Astrocyte (in vitro differentiated cells and primary cell): ENCODE data around the gene CDH22. TPM values are rescaled to one million over a fixed set of nuclear protein-coding genes. Genes with fewer than 3 reads are reported as not detected.

Experiments used
- DNase-seq: peaks from one replicate; pipeline ENCODE4 v3.0.0-alpha.2; 2010; ENCODE audit warnings: low read depth
- FAIRE-seq: peaks from 2 replicates; lab custom pipeline; 2011; peaks lifted over from hg19 to GRCh38; lab: Jason Lieb, UNC
- H2AFZ ChIP-seq: 2 replicates; pipeline ENCODE4 v1.6.0; 2012; ENCODE audit warnings: low read depth, low read length, inconsistent platforms
- H3K27ac ChIP-seq: 2 replicates; pipeline ENCODE4 v1.5.1; 2011; ENCODE audit warnings: low read depth, low read length, inconsistent platforms
- H3K27me3 ChIP-seq: 2 replicates; pipeline ENCODE4 v1.6.0; 2011; ENCODE audit warnings: low read length, inconsistent platforms; ENCODE audit not compliant: insufficient read depth
- H3K36me3 ChIP-seq: 2 replicates; pipeline ENCODE4 v1.5.1; 2011; ENCODE audit warnings: low read length, inconsistent platforms; ENCODE audit not compliant: insufficient read depth
- H3K4me1 ChIP-seq: 2 replicates; pipeline ENCODE4 v1.5.1; 2011; ENCODE audit warnings: low read length, inconsistent platforms; ENCODE audit not compliant: insufficient read depth
- H3K4me2 ChIP-seq: 2 replicates; pipeline ENCODE4 v1.6.0; 2012; ENCODE audit warnings: low read length, inconsistent platforms
- H3K4me3 ChIP-seq: 2 replicates; pipeline ENCODE4 v1.5.1; 2011; ENCODE audit warnings: low read depth, mild to moderate bottlenecking, low read length, inconsistent platforms; ENCODE audit not compliant: insufficient read depth
- H3K79me2 ChIP-seq: 2 replicates; pipeline ENCODE4 v1.6.0; 2012; ENCODE audit warnings: mild to moderate bottlenecking, low read length, inconsistent platforms; ENCODE audit not compliant: insufficient read depth
- H3K9ac ChIP-seq: 2 replicates; pipeline ENCODE4 v1.6.0; 2012; ENCODE audit warnings: mild to moderate bottlenecking, low read length, inconsistent platforms
- H3K9me3 ChIP-seq: 2 replicates; pipeline ENCODE4 v1.5.1; 2012; ENCODE audit warnings: low read depth, mild to moderate bottlenecking, low read length, inconsistent platforms; ENCODE audit not compliant: insufficient read depth
- H4K20me1 ChIP-seq: 2 replicates; pipeline ENCODE4 v1.6.0; 2012; ENCODE audit warnings: low read length, inconsistent platforms; ENCODE audit not compliant: insufficient read depth
- H3K27ac Mint-ChIP-seq: one replicate; pipeline ENCODE4 v1.8.0; 2021; ENCODE audit warnings: mild to moderate bottlenecking, mixed read lengths; ENCODE audit not compliant: unreplicated experiment
- H3K27me3 Mint-ChIP-seq: one replicate; pipeline ENCODE4 v1.8.0; 2021; ENCODE audit warnings: low read depth, mixed read lengths; ENCODE audit not compliant: unreplicated experiment
- H3K36me3 Mint-ChIP-seq: one replicate; pipeline ENCODE4 v1.8.0; 2021; ENCODE audit warnings: low read depth, mixed read lengths; ENCODE audit not compliant: unreplicated experiment
- H3K4me1 Mint-ChIP-seq: one replicate; pipeline ENCODE4 v1.8.0; 2021; ENCODE audit warnings: low read depth, mixed read lengths; ENCODE audit not compliant: unreplicated experiment
- H3K4me3 Mint-ChIP-seq: one replicate; pipeline ENCODE4 v1.8.0; 2021; ENCODE audit warnings: mild to moderate bottlenecking, moderate library complexity, mixed read lengths; ENCODE audit not compliant: unreplicated experiment
- H3K9me3 Mint-ChIP-seq: one replicate; pipeline ENCODE4 v1.8.0; 2021; ENCODE audit warnings: mild to moderate bottlenecking, mixed read lengths; ENCODE audit not compliant: unreplicated experiment
- CTCF ChIP-seq: IDR thresholded peaks from 2 replicates; pipeline ENCODE4 v1.5.1; 2011; ENCODE audit warnings: low read depth, mild to moderate bottlenecking, inconsistent platforms, low read length, moderate library complexity; ENCODE audit not compliant: insufficient read depth
- EZH2 ChIP-seq: IDR thresholded peaks from 2 replicates; pipeline ENCODE4 v1.6.1; 2012; ENCODE audit warnings: mild to moderate bottlenecking, low read length, inconsistent platforms; ENCODE audit not compliant: insufficient read depth
- total RNA-seq: library from RNA; stranded (reverse); gene quantifications from 2 replicates; pipeline ENCODE4 v1.2.1, GENCODE V29; 2021

CDH22 gene
- total RNA-seq, 1 donor from 2014 or later = not detected

GRCh38 chr20:46282669-46283068, 25.6 kb downstream of the CDH22 start:
- Histone ChIP-seq H3K4me1 (no peaks in the 10 kb centered on the region), H3K9ac (no peak overlapping the region)
- FAIRE-seq = no peak

DNA sequence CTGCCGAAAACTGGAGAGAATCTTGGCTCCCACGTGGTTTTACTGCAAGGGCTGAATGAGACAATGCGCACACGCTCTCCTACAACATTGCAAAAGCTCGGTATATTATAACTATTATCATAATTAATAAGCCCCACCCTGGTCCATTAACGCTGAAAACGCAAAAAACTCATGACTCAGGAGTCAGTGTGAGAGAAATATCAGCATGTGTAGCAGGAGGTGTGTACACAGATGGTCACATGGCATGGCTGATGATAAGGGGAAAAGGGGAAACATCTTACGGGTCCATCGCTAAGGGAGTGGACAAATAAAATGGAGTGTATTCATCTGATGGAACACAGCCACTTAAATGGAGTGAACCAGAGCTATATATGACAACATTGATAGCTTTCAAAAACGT, 29.2 kb downstream of the CDH22 start:
- H3K9me3 Mint-ChIP-seq = no peaks in the 10 kb centered on the region
- peaks cover 58% of the 10 kb centered on the region for H3K27me3 Mint-ChIP-seq
- no peaks in the 10 kb centered on the region for H3K79me2 ChIP-seq
- no peaks in the 10 kb centered on the region for H4K20me1 ChIP-seq
- no peak overlapping the region for H3K4me2 ChIP-seq
- H3K27ac ChIP-seq = no peak overlapping the region
- H3K4me3 Mint-ChIP-seq = no peak overlapping the region
- H3K27me3 ChIP-seq = peaks cover 13% of the 10 kb centered on the region
- no peaks in the 10 kb centered on the region for H3K36me3 Mint-ChIP-seq
- no peak overlapping the region for H3K4me3 ChIP-seq
- DNase-seq (no peak), FAIRE-seq (no peak)
- no peaks in the 10 kb centered on the region for H3K4me1 ChIP-seq
- no peaks in the 10 kb centered on the region for H3K36me3 ChIP-seq
- H3K9ac ChIP-seq = no peak overlapping the region
- no peaks in the 10 kb centered on the region for H3K9me3 ChIP-seq
- H2AFZ ChIP-seq = no peak overlapping the region
- H3K4me1 Mint-ChIP-seq = peaks cover 14% of the 10 kb centered on the region
- TF ChIP-seq CTCF (no peak), EZH2 (no peak)
- H3K27ac Mint-ChIP-seq = no peak overlapping the region

More at GRCh38 chr20:46282669-46283068, 25.6 kb downstream of the CDH22 start:
- H2AFZ ChIP-seq = no peak overlapping the region
- H3K36me3 Mint-ChIP-seq = no peaks in the 10 kb centered on the region
- H3K4me3 Mint-ChIP-seq = no peak overlapping the region
- DNase-seq = no peak
- H3K4me3 ChIP-seq = no peak overlapping the region
- H3K9me3 Mint-ChIP-seq = no peaks in the 10 kb centered on the region
- H3K36me3 ChIP-seq = no peaks in the 10 kb centered on the region
- H3K9me3 ChIP-seq = no peaks in the 10 kb centered on the region
- peaks cover 48% of the 10 kb centered on the region for H3K27me3 Mint-ChIP-seq
- H3K27ac Mint-ChIP-seq = no peak overlapping the region
- peaks cover 9% of the 10 kb centered on the region for H3K4me1 Mint-ChIP-seq
- H3K27ac ChIP-seq = no peak overlapping the region
- TF ChIP-seq EZH2 (no peak), CTCF (no peak)
- no peak overlapping the region for H3K4me2 ChIP-seq
- peaks cover 22% of the 10 kb centered on the region for H3K27me3 ChIP-seq
- H4K20me1 ChIP-seq = no peaks in the 10 kb centered on the region
- no peaks in the 10 kb centered on the region for H3K79me2 ChIP-seq

- Mint-ChIP-seq H3K4me3 (no peak overlapping the region), H3K27me3 (peaks cover 57% of the 10 kb centered on the region)
Measured at GRCh38 chr20:46277602-46278001, 30.7 kb downstream of the CDH22 start.

More at GRCh38 chr20:46277602-46278001, 30.7 kb downstream of the CDH22 start:
- H3K4me3 ChIP-seq = no peak overlapping the region
- H3K4me2 ChIP-seq = no peak overlapping the region
- DNase-seq (no peak), FAIRE-seq (no peak)
- TF ChIP-seq CTCF (no peak), EZH2 (no peak)
- no peak overlapping the region for H3K27ac ChIP-seq
- H3K9ac ChIP-seq = no peak overlapping the region
- H3K36me3 Mint-ChIP-seq = no peaks in the 10 kb centered on the region
- H3K4me1 ChIP-seq = no peaks in the 10 kb centered on the region
- H3K9me3 ChIP-seq = no peaks in the 10 kb centered on the region
- no peak overlapping the region for H3K27ac Mint-ChIP-seq
- no peaks in the 10 kb centered on the region for H3K79me2 ChIP-seq
- no peaks in the 10 kb centered on the region for H3K36me3 ChIP-seq
- H2AFZ ChIP-seq = no peak overlapping the region
- H3K4me1 Mint-ChIP-seq = peaks cover 10% of the 10 kb centered on the region
- peaks cover 3% of the 10 kb centered on the region for H3K9me3 Mint-ChIP-seq
- no peaks in the 10 kb centered on the region for H4K20me1 ChIP-seq
- peaks cover 11% of the 10 kb centered on the region for H3K27me3 ChIP-seq
